NCI-H2227 (cell line): ENCODE data around the gene TNFRSF8.

Source experiments
- DNase-seq: peaks from one replicate; lab custom pipeline; 2025; ENCODE audit not compliant: unreplicated experiment; lab: John Stamatoyannopoulos, UW

Gene TNFRSF8

DNA sequence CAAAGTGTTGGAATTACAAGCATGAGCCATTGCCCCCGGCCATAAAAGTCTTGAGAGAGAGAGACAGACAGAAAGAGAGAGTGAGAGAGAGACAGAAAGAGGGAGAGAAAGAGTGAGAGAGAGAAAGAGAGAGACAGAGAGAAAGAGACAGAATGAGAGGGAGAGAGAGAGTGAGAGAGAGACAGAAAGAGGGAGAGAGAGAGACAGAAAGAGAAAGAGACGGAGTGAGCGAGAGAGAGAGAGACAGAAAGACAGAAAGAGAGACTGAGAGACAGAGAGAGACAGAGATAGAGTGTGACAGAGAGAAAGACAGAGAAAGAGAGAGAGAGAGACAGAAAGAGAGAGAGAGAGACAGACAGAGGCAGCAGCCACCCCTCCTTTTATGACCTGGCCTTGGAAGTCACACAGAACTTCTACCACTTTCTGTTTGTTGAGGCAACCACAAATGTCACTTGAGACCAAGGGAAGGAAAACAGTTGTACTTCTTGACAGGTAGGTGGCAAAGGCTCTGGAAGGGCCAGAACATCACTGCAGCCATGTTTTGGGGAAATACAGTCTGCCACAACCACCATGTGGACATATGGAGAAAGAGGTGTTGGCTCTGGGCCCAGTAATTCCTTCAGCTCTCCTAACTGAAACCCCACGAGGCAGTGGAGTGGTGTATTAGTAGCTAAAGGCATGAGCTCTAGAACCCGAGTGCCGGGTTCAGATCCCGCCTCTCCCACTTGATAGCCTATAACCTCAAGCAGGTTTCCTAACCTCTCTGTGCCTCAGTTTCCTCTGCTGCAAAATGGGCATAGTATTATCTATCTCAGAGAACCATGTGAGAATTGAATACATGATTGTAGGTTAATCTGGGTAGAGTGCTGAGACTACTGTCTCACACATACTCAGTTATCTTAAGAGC, 50.6 kb downstream of the TNFRSF8 start:
- no peak for DNase-seq

DNA sequence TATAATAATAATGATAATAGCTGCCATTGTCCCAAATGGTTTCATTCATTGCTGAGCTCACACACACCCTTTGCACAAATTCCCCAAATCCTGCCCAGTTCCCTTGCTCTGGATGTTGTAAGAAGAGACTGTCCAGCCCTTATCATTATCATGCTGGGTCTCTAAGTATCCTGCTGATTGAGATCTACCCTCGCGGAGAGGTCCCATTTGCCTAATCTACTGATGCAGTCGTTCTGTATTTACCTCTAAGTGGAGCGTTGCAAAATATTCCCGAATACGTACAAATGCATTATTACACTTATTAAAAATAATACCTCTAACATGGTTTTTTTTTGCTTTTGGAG, 51.2 kb downstream of the TNFRSF8 start:
- DNase-seq, result no peak

- DNase-seq, result no peak
These were observed 51.8 kb downstream of the TNFRSF8 start for GRCh38 chr1:12114916-12115315.

GRCh38 chr1:12121212-12122003, 58.3 kb downstream of the TNFRSF8 start:
- no peak for DNase-seq

- DNase-seq, result no peak
These were observed 60.1 kb downstream of the TNFRSF8 start for GRCh38 chr1:12123172-12123571.

DNA sequence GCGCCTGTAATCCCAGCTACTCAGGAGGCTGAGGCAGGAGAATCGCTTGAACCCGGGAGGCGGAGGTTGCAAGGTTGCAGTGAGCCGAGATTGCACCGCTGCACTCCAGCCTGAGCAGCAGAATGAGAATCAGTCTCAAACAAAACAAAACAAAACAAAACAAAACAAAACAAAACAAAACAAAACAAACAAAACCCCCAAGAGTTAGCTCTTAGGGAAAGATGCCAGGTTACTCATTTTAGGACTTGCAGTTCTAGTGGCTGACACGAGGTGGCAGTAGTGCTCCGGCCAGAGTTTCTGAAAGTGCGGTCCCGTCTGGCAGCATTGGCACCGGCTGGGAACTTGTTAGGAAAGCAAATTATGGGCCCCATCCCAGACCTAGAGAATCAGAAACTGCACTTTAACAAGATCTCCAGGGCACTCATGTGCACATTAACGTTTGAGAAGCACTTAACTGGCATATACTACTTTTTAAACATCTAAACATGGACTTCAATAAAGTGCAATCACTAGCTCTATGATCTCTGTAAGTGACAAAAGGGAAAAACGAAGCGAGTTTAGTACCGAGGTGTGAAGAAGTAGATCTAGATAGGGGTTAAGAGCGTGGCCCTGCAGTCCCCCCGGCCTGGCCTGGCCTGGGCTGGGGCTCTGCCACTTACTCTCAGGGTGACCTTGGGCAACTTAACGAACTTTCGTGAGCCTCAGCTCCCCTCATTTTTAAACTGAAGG, 61.8 kb downstream of the TNFRSF8 start:
- DNase-seq, result peak; percentile 71

- no peak for DNase-seq
These were observed 62.6 kb downstream of the TNFRSF8 start for GRCh38 chr1:12125422-12126355.

DNA sequence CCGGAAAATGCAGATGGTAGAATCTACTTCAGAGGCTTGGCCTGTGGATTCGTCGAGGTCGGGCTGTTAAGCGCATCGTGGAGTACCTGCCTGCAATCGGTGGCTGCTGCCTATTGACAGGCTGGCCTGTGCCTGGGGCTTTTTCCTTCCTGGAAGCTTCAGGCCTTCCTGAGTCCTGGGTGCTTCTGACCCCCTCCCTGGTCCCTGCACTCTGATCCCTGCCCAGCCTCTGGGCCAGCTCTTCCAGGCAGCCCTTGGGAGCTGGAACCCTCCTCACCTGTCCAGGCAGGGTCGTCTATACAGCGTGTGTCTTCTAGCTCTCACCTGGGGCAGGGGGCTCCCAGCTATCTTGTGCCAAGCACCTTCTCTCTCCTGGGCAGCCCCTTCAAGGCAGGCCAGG, 63.7 kb downstream of the TNFRSF8 start:
- DNase-seq, result no peak

DNA sequence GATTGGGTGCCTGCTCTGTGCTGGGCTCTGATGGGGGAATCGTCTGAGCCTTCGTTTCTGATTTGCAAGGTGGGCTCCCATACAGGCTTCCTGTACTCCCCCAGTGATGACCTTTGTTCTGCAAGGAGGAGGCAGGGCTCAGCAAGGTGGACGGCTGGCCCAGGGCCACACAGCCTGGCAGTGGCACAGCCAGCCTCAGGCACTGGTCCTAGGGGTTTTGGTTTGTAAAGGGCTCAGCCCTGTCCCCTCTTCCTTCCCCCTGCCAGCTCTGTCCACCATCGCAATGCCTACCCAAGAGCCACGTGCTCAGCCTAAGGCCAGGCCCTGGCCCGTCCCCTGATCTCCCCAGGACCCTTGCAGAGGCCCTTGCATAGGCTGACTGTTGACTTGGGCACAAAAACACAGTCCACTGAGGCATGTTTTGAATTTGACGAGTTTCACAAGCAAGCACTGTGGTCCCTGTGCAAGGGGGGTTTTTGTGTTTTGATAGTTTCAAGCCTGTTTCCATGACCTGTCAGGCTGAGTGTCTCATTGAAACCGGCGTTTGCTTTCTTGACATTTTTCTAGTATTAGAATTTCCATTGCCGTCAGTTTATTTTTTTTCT, 64.2 kb downstream of the TNFRSF8 start:
- DNase-seq, result no peak

- DNase-seq, result no peak
These were observed 65.0 kb downstream of the TNFRSF8 start for GRCh38 chr1:12128120-12128519.

GRCh38 chr1:12129624-12130023, 66.5 kb downstream of the TNFRSF8 start:
- no peak for DNase-seq

DNA sequence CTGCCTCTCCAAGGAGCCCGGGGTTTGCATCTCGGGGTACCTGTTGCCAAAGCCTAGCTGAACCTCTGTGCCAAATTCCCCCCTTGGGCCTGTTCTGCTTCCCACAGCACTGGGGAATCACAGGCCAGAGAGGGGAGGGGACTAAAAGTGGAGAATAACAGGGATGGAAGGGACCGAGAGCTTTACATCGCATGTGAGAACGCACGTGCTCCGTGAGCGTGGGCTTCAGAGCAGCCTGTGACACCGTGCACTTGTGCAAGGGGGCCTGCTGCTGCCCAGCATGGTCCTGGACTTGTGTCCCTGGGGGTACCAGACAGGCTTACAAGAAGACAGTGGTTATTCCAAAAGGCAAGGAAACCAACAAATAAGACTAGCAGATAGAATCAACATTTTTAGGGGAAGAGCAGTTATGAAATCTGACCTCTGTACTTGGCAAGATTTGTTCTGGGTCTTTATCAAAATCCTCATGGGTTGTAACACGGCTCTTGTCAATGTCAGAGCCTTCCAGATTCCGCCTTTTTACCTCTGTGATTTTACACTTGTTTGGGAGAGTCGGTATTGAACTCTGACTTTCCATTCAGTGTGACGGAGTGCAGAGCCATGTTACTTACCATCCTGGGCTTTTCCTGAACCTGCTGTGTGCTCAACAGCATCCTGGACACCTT, 67.5 kb downstream of the TNFRSF8 start:
- no peak for DNase-seq

GRCh38 chr1:12132078-12132477, 69.0 kb downstream of the TNFRSF8 start:
- DNase-seq, result no peak

DNA sequence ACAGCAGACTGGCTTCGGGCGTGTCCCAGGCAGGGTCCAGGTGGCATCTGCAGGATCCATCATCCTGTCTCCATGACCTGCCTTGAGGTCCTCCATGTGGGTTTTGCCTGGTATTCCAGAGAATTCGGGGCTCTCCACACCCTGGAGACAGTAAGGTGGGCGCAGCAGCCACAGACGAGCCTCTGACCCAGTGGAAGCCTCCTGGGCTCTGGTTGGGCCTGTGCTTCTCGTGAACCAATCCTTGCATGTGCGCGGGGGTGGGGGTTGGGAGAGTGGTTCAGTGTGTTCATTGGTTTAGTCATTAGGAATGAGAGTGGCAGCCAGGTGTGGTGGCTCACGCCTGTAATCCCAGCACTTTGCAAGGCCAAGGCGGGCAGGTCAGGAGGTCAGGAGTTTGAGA, 71.6 kb downstream of the TNFRSF8 start:
- DNase-seq, result no peak

- DNase-seq, result no peak
These were observed 72.5 kb downstream of the TNFRSF8 start for GRCh38 chr1:12135612-12136011.

DNA sequence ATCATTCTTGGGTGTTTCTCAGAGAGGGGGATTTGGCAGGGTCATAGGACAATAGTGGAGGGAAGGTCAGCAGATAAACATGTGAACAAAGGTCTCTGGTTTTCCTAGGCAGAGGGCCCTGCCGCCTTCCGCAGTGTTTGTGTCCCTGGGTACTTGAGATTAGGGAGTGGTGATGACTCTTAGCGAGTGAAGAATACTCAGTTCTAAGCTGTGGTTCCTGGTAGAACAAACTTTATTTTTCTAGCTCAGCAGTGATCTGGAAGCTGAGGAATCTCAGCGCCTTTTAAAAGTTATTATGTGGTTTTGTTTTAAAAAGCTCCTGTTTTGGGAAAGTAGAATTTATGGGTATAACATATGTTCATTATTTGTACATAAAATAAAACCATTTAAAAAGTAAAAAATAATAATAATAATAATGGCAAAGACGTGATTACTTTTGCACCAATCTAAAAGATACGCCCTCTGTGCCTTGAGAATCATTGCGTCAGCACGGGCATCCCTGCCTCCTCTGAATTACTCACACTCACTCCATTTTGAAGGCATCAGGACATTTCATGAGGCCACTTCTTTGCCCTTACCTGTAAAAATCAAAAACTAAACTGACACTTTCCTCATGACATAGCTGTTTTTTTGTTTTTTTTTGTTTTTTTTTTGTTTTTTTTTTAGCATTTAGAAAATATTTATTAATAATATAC, 74.0 kb downstream of the TNFRSF8 start:
- DNase-seq, result no peak

DNA sequence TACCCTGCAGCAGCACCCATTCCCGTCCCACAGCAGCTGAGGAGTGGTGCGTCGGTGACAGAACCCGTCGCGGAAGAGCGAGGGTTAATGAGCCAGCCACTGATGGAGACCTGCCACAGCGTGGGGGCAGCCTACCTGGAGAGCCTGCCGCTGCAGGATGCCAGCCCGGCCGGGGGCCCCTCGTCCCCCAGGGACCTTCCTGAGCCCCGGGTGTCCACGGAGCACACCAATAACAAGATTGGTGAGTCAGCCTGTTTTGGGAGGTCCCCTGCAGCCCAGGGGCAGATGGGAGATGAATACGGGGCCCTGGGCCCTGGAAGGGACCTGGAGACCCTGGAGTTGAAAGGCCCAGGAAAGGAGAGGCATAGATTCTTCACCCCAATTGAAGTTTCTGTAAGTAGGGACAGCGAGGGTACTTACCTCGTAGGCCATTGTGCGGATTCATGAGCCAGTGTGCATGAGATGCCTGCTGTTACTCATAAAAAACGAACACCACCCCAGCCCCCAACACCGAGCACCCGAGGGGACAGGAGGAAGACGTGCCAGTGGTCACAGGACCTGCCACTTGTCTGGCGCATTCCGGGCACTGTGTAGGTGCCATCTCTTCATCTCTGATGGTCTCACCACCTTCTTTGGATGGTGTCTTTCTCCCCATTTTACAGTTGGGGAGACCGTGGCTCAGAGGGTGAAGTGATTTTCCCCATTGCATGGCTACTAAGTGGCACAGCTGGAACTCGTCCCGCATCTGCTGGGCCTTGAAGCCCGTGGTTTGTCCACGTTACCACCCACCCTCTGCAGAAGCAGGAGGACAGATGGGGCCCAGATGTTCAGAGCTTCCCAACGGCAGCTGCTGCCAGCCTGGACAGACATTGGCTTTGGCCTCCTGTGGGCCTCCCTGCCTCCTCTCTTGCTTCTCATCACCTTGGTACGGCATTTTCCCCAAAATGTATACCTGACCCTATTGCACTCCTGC, 75.4 kb downstream of the TNFRSF8 start:
- DNase-seq, result no peak

DNA sequence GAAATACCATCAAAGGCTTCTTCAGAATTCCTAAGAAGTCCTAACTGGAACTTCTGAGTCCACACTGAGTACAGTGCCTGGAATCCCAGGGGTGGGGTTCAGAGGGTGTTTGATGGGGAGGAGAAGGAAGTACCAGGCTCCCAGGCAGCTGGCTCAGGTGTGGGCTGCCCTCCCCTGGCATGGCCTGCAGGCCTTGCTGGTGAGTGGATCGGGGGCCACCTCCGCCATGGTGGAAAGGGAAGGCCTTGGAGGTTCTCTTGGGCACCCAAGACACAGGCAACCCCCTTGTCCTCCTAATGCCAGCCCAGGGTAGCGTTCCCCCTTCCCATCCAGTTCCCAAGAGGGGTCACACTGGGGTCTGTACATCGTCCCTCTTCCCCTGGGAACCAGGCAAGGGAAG, 76.9 kb downstream of the TNFRSF8 start:
- no peak for DNase-seq
